GM21360 (cell line): ENCODE results near the gene ARV1.
"Not testable (repeated sequence)": the region's sequence is repeated elsewhere in the genome, so short reads cannot be mapped to it uniquely, and the experiment has no call there.

Experiments used
- ATAC-seq: cut with Tn5 transposase; IDR thresholded peaks from one replicate; pipeline ENCODE4 v1.9.1; 2021; ENCODE audit warnings: mild to moderate bottlenecking, moderate library complexity; ENCODE audit not compliant: unreplicated experiment

Gene ARV1

DNA sequence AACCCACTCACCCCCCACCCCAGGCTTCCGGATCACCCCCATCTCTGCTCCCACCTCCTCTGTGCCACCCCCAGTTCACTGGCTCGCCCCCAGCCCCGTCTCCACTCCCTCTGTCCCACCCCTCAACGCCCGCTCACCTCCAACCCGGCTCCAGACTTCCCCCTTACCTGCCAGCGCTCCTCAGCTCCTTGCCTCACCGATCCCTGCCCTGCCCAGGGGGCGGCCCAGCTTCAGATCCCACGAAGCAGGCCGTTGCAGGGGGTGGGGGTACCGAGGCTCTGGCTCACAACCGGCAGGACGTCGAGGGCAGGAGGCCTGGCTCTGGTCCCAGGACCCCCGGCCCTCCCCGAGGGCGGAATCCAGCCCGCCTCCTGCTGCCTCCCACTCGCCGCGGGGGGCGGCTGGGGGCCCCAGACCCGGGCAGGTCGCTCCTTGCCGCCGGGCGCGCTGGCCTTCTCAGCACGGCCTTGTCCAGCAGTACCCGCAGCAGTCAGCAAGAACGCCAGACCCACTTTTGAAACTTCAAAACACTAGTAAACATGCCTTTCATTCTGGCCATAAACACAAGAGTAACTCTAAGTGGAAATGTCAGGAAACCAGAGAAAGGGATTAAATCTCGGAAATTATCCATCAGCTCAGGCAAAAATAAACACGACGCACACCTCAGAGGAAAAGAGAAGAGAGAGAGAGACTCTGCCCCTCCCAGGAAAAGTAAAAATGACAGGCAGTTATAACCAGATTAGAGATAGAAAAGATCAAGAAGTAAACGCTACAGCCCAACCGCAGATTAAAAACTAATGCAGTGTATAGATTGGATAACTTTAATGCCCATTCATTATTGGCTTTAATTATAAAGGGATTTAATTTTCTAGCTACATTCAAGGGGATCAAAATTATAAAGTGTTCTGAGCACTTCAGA lies 62.2 kb downstream of the ARV1 start:
- no peak for ATAC-seq

DNA sequence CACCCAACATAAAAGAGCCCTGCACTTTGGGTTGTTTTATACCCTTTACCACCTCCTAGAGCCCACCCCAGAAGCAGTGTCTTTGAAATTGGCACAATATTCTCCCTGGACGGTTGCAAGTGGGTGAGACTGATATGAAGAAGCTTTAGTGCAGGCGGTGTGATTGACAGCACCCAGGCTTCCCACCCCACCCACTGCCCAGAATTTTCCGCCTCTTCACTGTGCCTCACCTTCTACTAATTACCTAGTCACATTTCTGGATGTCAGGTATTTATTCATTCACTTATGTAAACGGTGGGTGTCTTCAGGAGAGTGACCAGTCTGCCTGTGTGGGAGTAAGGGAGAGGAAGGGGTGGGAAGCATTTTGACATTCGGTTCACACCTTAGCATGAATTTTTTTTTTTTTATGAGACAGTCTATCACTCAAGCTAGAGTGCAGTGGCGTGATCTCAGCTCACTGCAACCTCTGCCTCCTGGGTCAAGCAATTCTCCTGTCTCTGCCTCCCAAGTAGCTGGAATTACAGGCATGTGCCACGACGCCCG lies 62.9 kb downstream of the ARV1 start:
- ATAC-seq: no peak

DNA sequence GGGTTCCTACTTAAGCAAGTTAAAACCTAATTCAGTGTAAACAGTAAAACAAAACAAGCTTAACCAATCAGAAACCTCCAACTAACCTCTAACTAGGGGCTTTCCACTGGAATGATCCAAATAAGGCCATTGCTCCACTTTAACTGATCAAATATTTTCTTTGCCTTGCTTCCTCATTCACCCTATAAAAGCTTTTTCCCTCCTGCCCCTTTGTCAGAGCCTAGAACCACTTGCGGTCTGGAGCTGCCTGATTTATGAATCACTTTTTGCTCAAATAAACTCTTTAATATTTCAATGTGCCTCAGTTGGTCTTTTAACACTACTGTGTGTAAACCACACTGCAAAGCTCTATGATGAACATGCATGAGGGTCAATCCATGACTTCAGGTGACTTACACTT lies 65.7 kb downstream of the ARV1 start:
- ATAC-seq: no peak

DNA sequence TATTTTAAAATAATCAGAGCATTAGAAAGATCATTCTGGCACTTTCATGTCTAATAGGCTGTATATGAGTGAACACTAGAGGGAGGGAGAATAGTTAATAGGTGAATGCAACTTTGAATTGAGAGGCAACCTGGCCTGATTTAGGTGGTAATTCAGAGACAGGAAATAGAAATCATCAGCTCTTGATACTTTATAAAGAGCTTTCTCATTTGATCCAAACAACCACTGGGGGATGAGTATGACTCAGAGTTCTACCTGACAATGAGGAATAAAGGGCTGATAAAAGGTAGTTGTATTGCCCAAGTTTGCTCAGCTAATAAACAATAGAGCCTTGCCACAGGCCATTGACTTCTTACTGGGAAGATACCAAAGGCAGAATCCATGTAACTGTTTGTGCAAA lies 66.4 kb downstream of the ARV1 start:
- no peak for ATAC-seq

DNA sequence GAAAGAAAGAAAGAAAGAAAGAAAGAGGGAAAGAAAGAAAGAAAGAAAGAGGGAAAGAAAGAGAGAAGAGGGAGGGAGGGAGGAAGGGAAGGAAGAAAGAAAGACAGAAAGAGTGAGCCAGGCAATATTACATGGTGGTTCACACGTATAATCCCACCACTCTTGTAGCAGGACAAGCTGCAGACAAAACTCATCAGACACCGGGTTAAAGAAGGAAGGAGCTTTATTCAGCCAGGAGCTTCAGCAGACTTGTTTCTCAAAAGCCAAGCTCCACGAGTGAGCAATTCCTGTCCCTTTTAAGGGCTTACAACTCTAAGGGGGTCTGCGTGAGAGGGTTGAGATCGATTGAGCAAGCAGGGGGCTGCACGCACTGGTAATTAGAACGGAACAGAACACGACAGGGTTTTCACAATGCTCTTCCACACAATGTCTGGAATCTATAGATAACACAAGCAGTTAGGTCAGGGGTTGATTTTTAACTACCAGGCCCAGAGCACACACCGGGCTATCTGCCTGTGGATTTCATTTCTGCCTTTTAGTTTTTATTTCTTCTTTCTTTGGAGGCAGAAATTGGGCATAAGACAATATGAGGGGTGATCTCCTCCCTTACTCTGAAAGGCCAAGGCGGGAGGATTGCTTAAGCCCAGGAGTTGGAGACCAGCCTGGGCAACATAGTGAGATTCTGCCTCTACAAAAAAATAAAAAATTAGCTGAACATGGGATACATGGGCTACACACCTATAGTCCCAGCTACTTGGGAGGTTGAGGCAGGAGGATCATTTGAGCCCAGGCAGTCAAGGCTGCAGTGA lies 67.2 kb downstream of the ARV1 start:
- not testable (repeated sequence) for ATAC-seq

DNA sequence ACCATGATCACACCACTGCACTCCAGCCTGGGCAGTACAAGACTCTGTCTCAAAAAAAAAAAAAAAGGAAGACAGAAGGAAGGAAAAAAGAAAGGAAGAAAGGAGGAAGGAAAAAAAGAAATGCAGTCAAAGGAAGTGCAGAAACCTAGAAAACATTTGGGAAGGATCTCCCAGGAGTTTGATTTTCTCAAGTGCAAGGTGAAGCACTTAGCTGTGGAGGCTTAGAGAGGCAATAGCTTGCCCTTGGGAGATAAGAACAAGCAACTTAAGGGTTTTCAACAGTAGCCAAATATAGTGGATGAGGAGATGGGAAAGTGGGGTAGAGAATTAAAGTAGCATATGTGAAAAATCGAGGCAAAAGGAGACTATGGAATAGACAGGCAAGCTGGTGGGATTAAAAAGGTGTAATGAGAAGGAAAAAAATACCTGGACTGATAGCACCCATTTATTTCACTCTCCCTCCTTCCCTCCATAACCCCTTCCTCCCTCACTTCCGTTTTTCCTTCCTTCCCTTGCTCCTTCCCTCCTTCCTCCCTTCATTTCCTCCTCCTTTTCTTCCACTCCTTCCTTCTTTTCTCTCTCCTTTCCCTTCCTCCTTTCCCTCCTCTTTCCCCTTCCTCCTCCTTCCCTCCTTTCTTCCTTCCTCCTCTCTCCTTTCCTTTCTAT lies 68.0 kb downstream of the ARV1 start:
- no peak for ATAC-seq

DNA sequence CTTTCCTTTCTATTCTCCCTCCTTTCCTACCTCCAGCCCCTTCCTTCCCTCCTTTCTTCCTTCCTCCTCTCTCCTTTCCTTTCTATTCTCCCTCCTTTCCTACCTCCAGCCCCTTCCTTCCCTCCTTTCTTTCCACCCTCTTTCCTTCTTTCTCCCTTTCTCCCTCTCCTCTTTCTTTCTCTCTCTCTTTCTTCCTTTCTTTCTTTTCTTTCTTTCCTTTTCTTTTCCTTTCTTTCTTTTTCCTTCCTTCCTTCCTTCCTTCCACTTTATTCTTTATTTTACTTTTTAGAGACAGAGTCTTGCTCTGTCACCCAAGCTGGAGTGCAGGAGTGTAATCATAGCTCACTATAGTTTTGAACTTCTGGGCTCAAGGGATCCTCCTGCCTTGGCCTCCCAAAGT lies 68.6 kb downstream of the ARV1 start:
- ATAC-seq: not testable (repeated sequence)

DNA sequence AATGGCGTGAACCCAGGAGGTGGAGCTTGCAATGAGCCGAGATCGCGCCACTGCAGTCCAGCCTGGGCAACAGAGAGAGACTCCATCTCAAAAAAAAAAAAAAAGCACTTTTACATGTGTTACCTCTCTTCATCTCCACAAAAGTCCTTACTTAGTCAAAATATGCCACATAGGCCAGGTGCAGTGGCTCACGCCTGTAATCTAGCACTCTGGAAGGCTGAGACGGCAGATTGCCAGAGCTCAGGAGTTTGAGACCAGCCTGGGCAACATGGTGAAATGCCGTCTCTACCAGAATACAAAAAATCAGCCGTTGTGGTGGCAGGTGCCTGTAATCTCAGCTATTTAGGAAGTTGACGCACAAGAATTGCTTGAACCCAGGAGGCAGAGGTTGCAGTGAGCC lies 69.5 kb downstream of the ARV1 start:
- not testable (repeated sequence) for ATAC-seq

DNA sequence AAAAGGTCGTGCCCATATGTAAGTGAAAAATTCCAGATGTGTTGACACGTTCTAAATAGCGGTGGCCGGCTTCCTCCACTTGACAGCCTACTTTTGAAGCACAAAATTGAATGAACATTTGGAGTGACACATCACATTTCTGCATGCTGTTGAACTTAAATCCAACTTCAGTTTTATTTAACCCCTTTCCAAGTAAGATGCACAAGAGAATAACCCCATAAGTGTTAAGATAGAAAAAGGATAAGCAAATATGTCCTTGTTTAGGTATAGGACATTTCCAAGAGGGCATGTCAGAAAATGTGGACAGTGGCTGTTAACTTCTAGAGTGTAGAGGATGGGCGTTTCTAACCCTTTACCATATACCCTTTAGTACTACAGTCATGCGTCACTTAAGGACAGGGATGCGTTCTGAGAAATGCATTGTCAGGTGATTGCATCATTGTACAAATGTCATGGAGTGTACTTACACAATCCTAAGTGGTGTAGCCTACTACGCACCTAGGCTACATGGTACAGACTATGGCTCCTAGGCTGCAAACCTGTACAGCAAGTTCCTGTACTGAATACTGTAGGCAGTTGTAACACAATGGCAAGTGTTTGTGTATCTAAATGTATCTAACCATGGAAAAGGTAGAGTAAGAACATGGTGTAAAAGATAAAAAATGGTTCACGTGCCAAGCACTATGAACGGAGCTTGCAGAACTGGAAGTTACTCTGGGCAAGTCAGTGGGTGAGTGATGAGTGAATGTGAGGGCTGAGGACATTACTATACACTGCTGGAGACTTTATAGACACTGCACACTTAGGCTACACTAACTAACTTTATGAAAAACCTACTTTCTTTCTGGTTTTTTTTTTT lies 70.5 kb downstream of the ARV1 start:
- ATAC-seq: no peak
